SJCRH30 (cell line): ENCODE measurements around the gene ABCF3. TPM values are rescaled to one million over a fixed set of nuclear protein-coding genes. Genes with fewer than 3 reads are reported as not detected.
A peak's percentile ranks its signal among the peaks of the same experiment; 100 is the strongest.

Experiments
- DNase-seq, 2 experiments: peaks; one replicate each; pipeline ENCODE4 v3.0.0-alpha.2; 2015 to 2020
- H3K27ac ChIP-seq: fragments of 250-450 bp; sonication (Bioruptor Pico); 2 replicates; pipeline ENCODE4 v1.5.1; 2020; ENCODE audit warnings: mild to moderate bottlenecking, moderate library complexity
- H3K27me3 ChIP-seq: fragments of 250-450 bp; sonication (Bioruptor Pico); 2 replicates; pipeline ENCODE4 v1.5.1; 2020; ENCODE audit warnings: mild to moderate bottlenecking, moderate library complexity
- H3K36me3 ChIP-seq: fragments of 250-450 bp; sonication (Bioruptor Pico); 2 replicates; pipeline ENCODE4 v1.5.1; 2020; ENCODE audit warnings: mild to moderate bottlenecking, moderate library complexity
- H3K4me1 ChIP-seq: fragments of 250-450 bp; sonication (Bioruptor Pico); 2 replicates; pipeline ENCODE4 v1.5.1; 2020; ENCODE audit warnings: mild to moderate bottlenecking, moderate library complexity
- H3K4me3 ChIP-seq: fragments of 250-450 bp; sonication (Bioruptor Pico); 2 replicates; pipeline ENCODE4 v1.5.1; 2020; ENCODE audit warnings: mild to moderate bottlenecking, moderate library complexity
- H3K9me3 ChIP-seq: fragments of 250-450 bp; sonication (Bioruptor Pico); replicated peaks from 2 replicates; pipeline ENCODE4 v1.5.1; 2020; ENCODE audit warnings: mild to moderate bottlenecking, moderate library complexity
- total RNA-seq: library from RNA; depleted of rRNA; stranded (reverse); fragments of >200 nt; shearing (Covaris generic); gene quantifications from 2 replicates; pipeline ENCODE4 v1.2.3, GENCODE V29; 2014; rRNA removed

Gene ABCF3
- total RNA-seq, 1 experiment from 2014 or later = 32.6 TPM

DNA sequence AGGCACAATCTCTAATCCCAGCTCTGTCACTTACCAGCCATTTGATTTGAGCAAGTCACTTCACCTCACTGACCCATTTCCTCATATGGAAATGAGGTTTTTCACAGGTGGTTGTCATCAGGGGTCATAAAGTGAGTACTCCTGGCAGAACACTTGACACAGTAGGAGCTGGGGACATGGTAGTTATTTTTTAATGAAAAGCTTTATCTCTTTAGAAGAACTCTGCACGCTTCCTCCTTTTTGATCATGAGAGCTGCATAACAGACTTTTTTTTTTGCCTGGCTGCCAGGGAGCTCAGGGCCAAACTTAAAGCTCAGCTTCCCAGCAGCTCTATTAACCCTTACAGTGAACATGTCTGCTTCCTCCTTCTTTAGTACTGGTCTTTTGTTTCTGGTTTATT, 51.8 kb downstream of the ABCF3 start:
- no peak overlapping the region for H3K4me3 ChIP-seq
- no peaks in the 10 kb centered on the region for H3K9me3 ChIP-seq
- no peaks in the 10 kb centered on the region for H3K27me3 ChIP-seq
- H3K27ac ChIP-seq = no peak overlapping the region
- DNase-seq = no peak
- no peaks in the 10 kb centered on the region for H3K36me3 ChIP-seq
- H3K4me1 ChIP-seq = peaks cover 13% of the 10 kb centered on the region

GRCh38 chr3:184238246-184238818, 52.3 kb downstream of the ABCF3 start:
- 0 out of 2 replicates have a peak, but pooled peaks cover 4% of the 10 kb centered on the region for H3K36me3 ChIP-seq
- H3K27me3 ChIP-seq = no peaks in the 10 kb centered on the region
- no peak overlapping the region for H3K27ac ChIP-seq

DNA sequence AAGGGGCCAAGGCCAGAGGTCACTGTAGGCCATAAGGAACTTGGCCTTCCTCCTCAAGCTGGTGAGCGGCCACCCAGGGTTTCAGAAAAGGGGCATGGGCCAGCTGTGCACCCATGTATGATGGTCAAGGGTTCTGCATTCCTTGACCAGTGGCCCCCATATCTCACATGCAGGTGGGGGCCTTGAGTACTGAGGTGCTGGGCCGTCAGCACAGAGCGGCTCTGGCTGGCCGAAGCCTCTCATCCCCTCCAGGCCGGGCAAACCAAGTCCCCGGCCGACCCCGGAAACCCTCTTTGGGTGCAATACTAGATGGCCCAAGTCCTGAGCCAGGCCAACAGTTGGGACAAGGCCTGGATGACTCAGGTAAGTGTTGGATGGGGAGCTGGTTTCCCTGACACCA, 53.2 kb downstream of the ABCF3 start:
- Histone ChIP-seq H3K36me3 (0 out of 2 replicates have a peak, but pooled peaks cover 4% of the 10 kb centered on the region), H3K4me3 (no peak overlapping the region), H3K9me3 (no peaks in the 10 kb centered on the region), H3K27ac (no peak overlapping the region), H3K4me1 (peaks cover 7% of the 10 kb centered on the region), H3K27me3 (no peaks in the 10 kb centered on the region)
- DNase-seq = no peak

More at GRCh38 chr3:184238246-184238818, 52.3 kb downstream of the ABCF3 start:
- H3K9me3 ChIP-seq = no peaks in the 10 kb centered on the region
- no peak overlapping the region for H3K4me3 ChIP-seq
- H3K4me1 ChIP-seq = peaks cover 13% of the 10 kb centered on the region
- DNase-seq = no peak

- H3K4me1 ChIP-seq = peaks cover 3% of the 10 kb centered on the region
- no peak overlapping the region for H3K4me3 ChIP-seq
- H3K9me3 ChIP-seq = no peaks in the 10 kb centered on the region
- H3K27ac ChIP-seq = no peak overlapping the region
- H3K36me3 ChIP-seq = peaks cover 4% of the 10 kb centered on the region; the same call in 1 of the 2 replicates
- no peaks in the 10 kb centered on the region for H3K27me3 ChIP-seq
- DNase-seq = no peak
Observed at GRCh38 chr3:184239708-184240107, 53.7 kb downstream of the ABCF3 start.

- DNase-seq = peak; percentile 38 to 50
- no peaks in the 10 kb centered on the region for H3K27me3 ChIP-seq
- H3K36me3 ChIP-seq = peaks cover 4% of the 10 kb centered on the region; the same call in 1 of the 2 replicates
- no peaks in the 10 kb centered on the region for H3K9me3 ChIP-seq
- no peaks in the 10 kb centered on the region; the same call in 1 of the 2 replicates for H3K4me1 ChIP-seq
- no peak overlapping the region for H3K27ac ChIP-seq
- no peak overlapping the region for H3K4me3 ChIP-seq
Observed at GRCh38 chr3:184240384-184241140, 54.6 kb downstream of the ABCF3 start.

GRCh38 chr3:184241141-184241446, 55.1 kb downstream of the ABCF3 start:
- peaks cover 4% of the 10 kb centered on the region; the same call in 1 of the 2 replicates for H3K36me3 ChIP-seq
- H3K4me1 ChIP-seq = no peaks in the 10 kb centered on the region; the same call in 1 of the 2 replicates
- no peaks in the 10 kb centered on the region for H3K27me3 ChIP-seq
- no peak overlapping the region for H3K27ac ChIP-seq
- DNase-seq = no peak
- H3K4me3 ChIP-seq = no peak overlapping the region
- H3K9me3 ChIP-seq = no peaks in the 10 kb centered on the region

GRCh38 chr3:184241447-184242296, 55.7 kb downstream of the ABCF3 start:
- H3K9me3 ChIP-seq = no peaks in the 10 kb centered on the region
- H3K27ac ChIP-seq = no peak overlapping the region
- H3K27me3 ChIP-seq = no peaks in the 10 kb centered on the region
- peak in 1 of 2 experiments; percentile 23 for DNase-seq
- H3K4me3 ChIP-seq = no peak overlapping the region
- H3K4me1 ChIP-seq = no peaks in the 10 kb centered on the region; the same call in 1 of the 2 replicates
- peaks cover 4% of the 10 kb centered on the region; the same call in 1 of the 2 replicates for H3K36me3 ChIP-seq

- Histone ChIP-seq H3K9me3 (no peaks in the 10 kb centered on the region), H3K4me1 (no peaks in the 10 kb centered on the region), H3K27me3 (no peaks in the 10 kb centered on the region), H3K27ac (no peak overlapping the region), H3K4me3 (no peak overlapping the region), H3K36me3 (peaks cover 4% of the 10 kb centered on the region; the same call in 1 of the 2 replicates)
- DNase-seq = no peak
Observed at GRCh38 chr3:184242297-184242685, 56.3 kb downstream of the ABCF3 start.

Other genes with a start within 250 kb of the ABCF3 start
- gene ABCC5, start 168.3 kb upstream of the ABCF3 start, total RNA-seq = 11.2 and 15.0 TPM in 2 replicates
- not detected in 2 replicates for gene HTR3D, start 154.5 kb upstream of the ABCF3 start, total RNA-seq
- not detected in 2 replicates for gene HTR3C, start 133.2 kb upstream of the ABCF3 start, total RNA-seq
- 6.5 and 8.0 TPM in 2 replicates for gene HTR3E, start 89.1 kb upstream of the ABCF3 start, total RNA-seq
- gene EIF2B5, start 50.8 kb upstream of the ABCF3 start, total RNA-seq = 42.6 and 43.0 TPM in 2 replicates
- gene DVL3, start 30.8 kb upstream of the ABCF3 start, total RNA-seq = 38.5 and 43.7 TPM in 2 replicates
- gene AP2M1, start 11.3 kb upstream of the ABCF3 start, total RNA-seq = 194 and 196 TPM in 2 replicates
- 0.51 and 1.0 TPM in 2 replicates for gene VWA5B2, start 43.4 kb downstream of the ABCF3 start, total RNA-seq
- gene ALG3, start 62.8 kb downstream of the ABCF3 start, total RNA-seq = 37.0 and 38.2 TPM in 2 replicates
- 5.4 and 5.5 TPM in 2 replicates for gene EEF1AKMT4, start 63.5 kb downstream of the ABCF3 start, total RNA-seq
- gene CAMK2N2, start 75.4 kb downstream of the ABCF3 start, total RNA-seq = 4.0 and 6.0 TPM in 2 replicates
- 0.08 TPM in 1 of 2 replicates, not detected in the other for gene ECE2, start 89.8 kb downstream of the ABCF3 start, total RNA-seq
- gene PSMD2, start 113.0 kb downstream of the ABCF3 start, total RNA-seq = 302 TPM in 2 replicates
- gene EIF4G1, start 128.4 kb downstream of the ABCF3 start, total RNA-seq = 304 and 312 TPM in 2 replicates
- 4.8 and 5.9 TPM in 2 replicates for gene FAM131A, start 151.4 kb downstream of the ABCF3 start, total RNA-seq
- gene CLCN2, start 175.4 kb downstream of the ABCF3 start, total RNA-seq = 4.1 and 5.5 TPM in 2 replicates
- gene POLR2H, start 175.5 kb downstream of the ABCF3 start, total RNA-seq = 86.8 and 91.6 TPM in 2 replicates
- 0.61 and 1.2 TPM in 2 replicates for gene THPO, start 192.0 kb downstream of the ABCF3 start, total RNA-seq
- 8.2 and 9.0 TPM in 2 replicates for gene CHRD, start 193.9 kb downstream of the ABCF3 start, total RNA-seq